H9 (cell line): Measurements from ENCODE around the gene MYO7A. TPM values are rescaled to one million over a fixed set of nuclear protein-coding genes. Genes with fewer than 3 reads are reported as not detected.

Experiments used
- DNase-seq: peaks from one replicate; pipeline ENCODE4 v3.0.0-alpha.2; 2017
- H2AFZ ChIP-seq: one replicate; pipeline ENCODE4 v1.6.1; 2013; ENCODE audit warnings: mild to moderate bottlenecking, low read length, control low read depth, moderate library complexity
- H2AK5ac ChIP-seq: 2 replicates; pipeline ENCODE4 v1.6.1; 2013; ENCODE audit warnings: low read length, control low read depth, mixed read lengths; ENCODE audit not compliant: insufficient read length
- H2BK120ac ChIP-seq: one replicate; pipeline ENCODE4 v1.6.1; 2013; ENCODE audit warnings: low read depth, mild to moderate bottlenecking, low read length, control low read depth, inconsistent platforms; ENCODE audit not compliant: poor library complexity, severe bottlenecking
- H2BK12ac ChIP-seq: 2 replicates; pipeline ENCODE4 v1.6.1; 2013; ENCODE audit warnings: low read length, control low read depth, mixed read lengths, low read depth; ENCODE audit not compliant: insufficient read length
- H2BK15ac ChIP-seq: 2 replicates; pipeline ENCODE4 v1.6.1; 2013; ENCODE audit warnings: low read depth, low read length, control low read depth
- H2BK20ac ChIP-seq: one replicate; pipeline ENCODE4 v1.6.1; 2013; ENCODE audit warnings: low read depth, mild to moderate bottlenecking, low read length, control low read depth, inconsistent platforms; ENCODE audit not compliant: poor library complexity, severe bottlenecking
- H2BK5ac ChIP-seq: 2 replicates; pipeline ENCODE4 v1.6.1; 2013; ENCODE audit warnings: low read length, control low read depth, mixed read lengths; ENCODE audit not compliant: insufficient read length
- H3K14ac ChIP-seq: 2 replicates; pipeline ENCODE4 v1.6.1; 2013; ENCODE audit warnings: low read length, control low read depth; ENCODE audit not compliant: insufficient read depth
- H3K18ac ChIP-seq: 2 replicates; pipeline ENCODE4 v1.6.1; 2013; ENCODE audit warnings: low read depth, mild to moderate bottlenecking, mixed read lengths, low read length, control low read depth; ENCODE audit not compliant: insufficient read length
- H3K23ac ChIP-seq: 2 replicates; pipeline ENCODE4 v1.6.1; 2013; ENCODE audit warnings: low read length, control low read depth, mixed read lengths, low read depth; ENCODE audit not compliant: insufficient read length
- H3K23me2 ChIP-seq: 2 replicates; pipeline ENCODE4 v1.6.1; 2013; ENCODE audit warnings: low read depth, mild to moderate bottlenecking, mixed read lengths, low read length, control low read depth; ENCODE audit not compliant: insufficient read length, poor library complexity, severe bottlenecking
- H3K27ac ChIP-seq: 2 replicates; pipeline ENCODE4 v1.5.1; 2013; ENCODE audit warnings: low read length, control low read depth, mixed read lengths, low read depth; ENCODE audit not compliant: insufficient read length
- H3K27me3 ChIP-seq: 2 replicates; pipeline ENCODE4 v1.6.1; 2013; ENCODE audit warnings: low read length, control low read depth, inconsistent platforms; ENCODE audit not compliant: insufficient read depth
- H3K4ac ChIP-seq: 2 replicates; pipeline ENCODE4 v1.6.1; 2013; ENCODE audit warnings: low read depth, mild to moderate bottlenecking, control low read depth, inconsistent platforms, low read length, moderate library complexity
- H3K4me1 ChIP-seq: 2 replicates; pipeline ENCODE4 v1.6.1; 2013; ENCODE audit warnings: low read length, control low read depth, inconsistent platforms; ENCODE audit not compliant: insufficient read depth
- H3K4me2 ChIP-seq: 2 replicates; pipeline ENCODE4 v1.6.1; 2013; ENCODE audit warnings: low read length, control low read depth, mixed read lengths; ENCODE audit not compliant: insufficient read length, insufficient read depth
- H3K56ac ChIP-seq: 2 replicates; pipeline ENCODE4 v1.6.1; 2013; ENCODE audit warnings: low read depth, mild to moderate bottlenecking, mixed read lengths, low read length, control low read depth; ENCODE audit not compliant: insufficient read length
- H3K79me1 ChIP-seq: 2 replicates; pipeline ENCODE4 v1.6.1; 2013; ENCODE audit warnings: low read depth, mild to moderate bottlenecking, moderate library complexity, low read length, control low read depth, inconsistent platforms; ENCODE audit not compliant: insufficient read depth, poor library complexity, severe bottlenecking
- H3K79me2 ChIP-seq: 2 replicates; pipeline ENCODE4 v1.6.1; 2013; ENCODE audit warnings: low read length, control low read depth, inconsistent platforms; ENCODE audit not compliant: insufficient read depth
- H3K9ac ChIP-seq: 2 replicates; pipeline ENCODE4 v1.6.1; 2013; ENCODE audit warnings: low read length, control low read depth, mixed read lengths; ENCODE audit not compliant: insufficient read length; ENCODE audit errors: extremely low read depth
- H3K9me3 ChIP-seq: one replicate; pipeline ENCODE4 v1.6.1; 2013; ENCODE audit warnings: low read depth, low read length, inconsistent platforms; ENCODE audit not compliant: control insufficient read depth
- H3T11ph ChIP-seq: one replicate; pipeline ENCODE4 v1.6.1; 2013; ENCODE audit warnings: mild to moderate bottlenecking, low read length, control low read depth, inconsistent platforms
- H4K20me1 ChIP-seq: one replicate; pipeline ENCODE4 v1.6.1; 2013; ENCODE audit not compliant: control insufficient read depth, insufficient read length, insufficient read depth
- H4K5ac ChIP-seq: 2 replicates; pipeline ENCODE4 v1.6.1; 2013; ENCODE audit warnings: low read depth, mild to moderate bottlenecking, mixed read lengths, low read length, control low read depth; ENCODE audit not compliant: insufficient read length
- H4K8ac ChIP-seq: replicated peaks from 2 replicates; pipeline ENCODE4 v1.6.1; 2013; ENCODE audit warnings: low read length, control low read depth, mixed read lengths, low read depth; ENCODE audit not compliant: insufficient read length
- H4K91ac ChIP-seq: 2 replicates; pipeline ENCODE4 v1.6.1; 2013; ENCODE audit warnings: low read depth, mild to moderate bottlenecking, moderate library complexity, mixed read lengths, low read length, control low read depth; ENCODE audit not compliant: insufficient read length
- H3K27ac Mint-ChIP-seq, 3 experiments: 2 replicates in 2 of 3; 3 replicates in 1 of 3; pipeline ENCODE4 v1.8.0; 2020 to 2021; ENCODE audit warnings: mixed read lengths in 3 of 3, mild to moderate bottlenecking in 1 of 3, moderate library complexity in 1 of 3
- H3K27me3 Mint-ChIP-seq: 2 replicates; pipeline ENCODE4 v1.8.0; 2021; ENCODE audit warnings: low read depth, mild to moderate bottlenecking, moderate library complexity, mixed read lengths
- H3K36me3 Mint-ChIP-seq, 3 experiments: 2 replicates in 2 of 3; 3 replicates in 1 of 3; pipeline ENCODE4 v1.8.0; 2020 to 2021; ENCODE audit warnings: low read depth in 3 of 3, mixed read lengths in 3 of 3; ENCODE audit not compliant: insufficient read depth in 1 of 3
- H3K4me1 Mint-ChIP-seq, 2 experiments: 2 replicates each; pipeline ENCODE4 v1.8.0; 2020; ENCODE audit warnings: mixed read lengths in 2 of 2
- H3K4me3 Mint-ChIP-seq, 2 experiments: 2 replicates in 1 of 2; 3 replicates in 1 of 2; pipeline ENCODE4 v1.8.0; 2020 to 2021; ENCODE audit warnings: mild to moderate bottlenecking in 2 of 2, mixed read lengths in 2 of 2, moderate library complexity in 1 of 2
- H3K9me3 Mint-ChIP-seq, 2 experiments: 2 replicates in 1 of 2; 3 replicates in 1 of 2; pipeline ENCODE4 v1.8.0; 2020; ENCODE audit warnings: mild to moderate bottlenecking in 2 of 2, mixed read lengths in 2 of 2, moderate library complexity in 1 of 2
- CTCF ChIP-seq: fragments of 200-600 bp; sonication (generic); conservative IDR thresholded peaks from 3 replicates; pipeline ENCODE4 v1.8.0; 2021; ENCODE audit warnings: antibody characterized with exemption, mild to moderate bottlenecking
- WGBS: extraction: QIAGEN DNeasy Blood & Tissue Kit; methylation state at CpG from one replicate; pipeline ENCODE4 v1.1.7; 2013; ENCODE audit warnings: missing lambda C conversion rate, low lambda C conversion rate, mixed read lengths; ENCODE audit not compliant: insufficient read length; ENCODE audit errors: extremely low coverage; 5-methylcytosine and 5-hydroxymethylcytosine counted together
- total RNA-seq: library from RNA; stranded (reverse); gene quantifications from 2 replicates; pipeline ENCODE4 v1.2.1, GENCODE V29; 2021

The MYO7A gene
- total RNA-seq, 1 experiment from 2014 or later, result 1.6 TPM

GRCh38 chr11:77093056-77093891 is 34.8 kb upstream of the MYO7A start:
- H4K91ac ChIP-seq, result no peak overlapping the region
- H3K27me3 ChIP-seq, result no peaks in the 10 kb centered on the region
- no peak overlapping the region for H3K4me2 ChIP-seq
- no peak overlapping the region for H4K5ac ChIP-seq
- H2BK15ac ChIP-seq, result no peak overlapping the region
- no peak overlapping the region for H3K4ac ChIP-seq
- no peak overlapping the region for H2BK5ac ChIP-seq
- H3K9me3 ChIP-seq, result no peaks in the 10 kb centered on the region
- Mint-ChIP-seq H3K36me3 (peaks cover 0 to 3% (median 0%) of the 10 kb centered on the region in 3 experiments; a peak in 2 of 7 replicates), H3K4me3 (no peak overlapping the region), H3K27ac (peak overlapping the region in 2 of 3 experiments; percentile 75 to 81; a peak in 3 of 7 replicates), H3K27me3 (no peaks in the 10 kb centered on the region), H3K4me1 (peaks cover 6 to 19% of the 10 kb centered on the region in 2 experiments), H3K9me3 (peaks cover 0 to 3% of the 10 kb centered on the region in 2 experiments; a peak in 1 of 5 replicates)
- H4K20me1 ChIP-seq, result no peaks in the 10 kb centered on the region
- no peak overlapping the region for H2AFZ ChIP-seq
- DNase-seq, result no peak
- no peak overlapping the region for H3K9ac ChIP-seq
- TF ChIP-seq CTCF, result no peak
- no CpG with 5 or more reads among the region's 33 CpGs for WGBS
- H3K27ac ChIP-seq, result no peak overlapping the region
- H2BK12ac ChIP-seq, result no peak overlapping the region
- H3K56ac ChIP-seq, result no peak overlapping the region
- H3K18ac ChIP-seq, result no peak overlapping the region
- H3K79me2 ChIP-seq, result no peaks in the 10 kb centered on the region
- no peak overlapping the region for H2AK5ac ChIP-seq
- no peak overlapping the region for H3K14ac ChIP-seq
- no peak overlapping the region for H4K8ac ChIP-seq
- H2BK120ac ChIP-seq, result no peak overlapping the region
- no peak overlapping the region for H3K23ac ChIP-seq
- H3K79me1 ChIP-seq, result no peaks in the 10 kb centered on the region
- H2BK20ac ChIP-seq, result no peak overlapping the region
- no peaks in the 10 kb centered on the region for H3K4me1 ChIP-seq
- no peak overlapping the region for H3T11ph ChIP-seq
- H3K23me2 ChIP-seq, result no peaks in the 10 kb centered on the region
